Measurements from ENCODE around the gene DCDC2B. TPM values are rescaled to one million over a fixed set of nuclear protein-coding genes. Genes with fewer than 3 reads are reported as not detected.
A peak's percentile ranks its signal among the peaks of the same experiment; 100 is the strongest.

DCDC2B gene
- polyA plus RNA-seq, 1 donor, result 0.54 TPM

GRCh38 chr1:32195531-32195930 is 13.4 kb upstream of the DCDC2B start:
- no peak for DNase-seq
- H3K36me3 ChIP-seq (ENCODE audit: control insufficient read depth, insufficient read depth, low read length), result peaks cover 77% of the 10 kb centered on the region
- no peak overlapping the region for H3K27ac ChIP-seq (ENCODE audit: low read length)
- H3K4me1 ChIP-seq (ENCODE audit: control insufficient read depth, insufficient read depth, low read length), result peaks cover 11% of the 10 kb centered on the region
- no CpG with 5 or more reads among the region's 3 CpGs for WGBS (ENCODE audit: insufficient coverage, low lambda C conversion rate)
- H3K27me3 ChIP-seq (ENCODE audit: control insufficient read depth, insufficient read depth, low read length), result no peaks in the 10 kb centered on the region
- H3K9me3 ChIP-seq (ENCODE audit: control insufficient read depth, low read depth, low read length), result no peaks in the 10 kb centered on the region
- no peak overlapping the region for H3K4me3 ChIP-seq (ENCODE audit: low read length)

- H3K36me3 ChIP-seq (ENCODE audit: control insufficient read depth, insufficient read depth, low read length), result peaks cover 72% of the 10 kb centered on the region
- DNase-seq, result no peak
- H3K27me3 ChIP-seq (ENCODE audit: control insufficient read depth, insufficient read depth, low read length), result no peaks in the 10 kb centered on the region
- H3K27ac ChIP-seq (ENCODE audit: low read length), result no peak overlapping the region
- peaks cover 14% of the 10 kb centered on the region for H3K4me1 ChIP-seq (ENCODE audit: control insufficient read depth, insufficient read depth, low read length)
- no peak overlapping the region for H3K4me3 ChIP-seq (ENCODE audit: low read length)
- H3K9me3 ChIP-seq (ENCODE audit: control insufficient read depth, low read depth, low read length), result peaks cover 2% of the 10 kb centered on the region
Observed at GRCh38 chr1:32195972-32196823, 12.7 kb upstream of the DCDC2B start.

GRCh38 chr1:32197074-32197473 is 11.8 kb upstream of the DCDC2B start:
- WGBS (ENCODE audit: insufficient coverage, low lambda C conversion rate), result no CpG with 5 or more reads among the region's 1 CpG
- H3K4me3 ChIP-seq (ENCODE audit: low read length), result no peak overlapping the region
- H3K27ac ChIP-seq (ENCODE audit: low read length), result no peak overlapping the region
- peak in 1 of 2 donors; percentile 37 for DNase-seq
- no peaks in the 10 kb centered on the region for H3K27me3 ChIP-seq (ENCODE audit: control insufficient read depth, insufficient read depth, low read length)
- H3K4me1 ChIP-seq (ENCODE audit: control insufficient read depth, insufficient read depth, low read length), result peaks cover 22% of the 10 kb centered on the region
- peaks cover 2% of the 10 kb centered on the region for H3K9me3 ChIP-seq (ENCODE audit: control insufficient read depth, low read depth, low read length)
- peaks cover 63% of the 10 kb centered on the region for H3K36me3 ChIP-seq (ENCODE audit: control insufficient read depth, insufficient read depth, low read length)

GRCh38 chr1:32197837-32198236 is 11.1 kb upstream of the DCDC2B start:
- no peak overlapping the region for H3K4me3 ChIP-seq (ENCODE audit: low read length)
- DNase-seq, result no peak
- H3K27ac ChIP-seq (ENCODE audit: low read length), result no peak overlapping the region
- no peaks in the 10 kb centered on the region for H3K27me3 ChIP-seq (ENCODE audit: control insufficient read depth, insufficient read depth, low read length)
- no CpG with 5 or more reads among the region's 6 CpGs for WGBS (ENCODE audit: insufficient coverage, low lambda C conversion rate)
- H3K4me1 ChIP-seq (ENCODE audit: control insufficient read depth, insufficient read depth, low read length), result peaks cover 22% of the 10 kb centered on the region
- peaks cover 56% of the 10 kb centered on the region for H3K36me3 ChIP-seq (ENCODE audit: control insufficient read depth, insufficient read depth, low read length)
- peaks cover 2% of the 10 kb centered on the region for H3K9me3 ChIP-seq (ENCODE audit: control insufficient read depth, low read depth, low read length)

- H3K4me1 ChIP-seq (ENCODE audit: control insufficient read depth, insufficient read depth, low read length), result peaks cover 22% of the 10 kb centered on the region
- peaks cover 50% of the 10 kb centered on the region for H3K36me3 ChIP-seq (ENCODE audit: control insufficient read depth, insufficient read depth, low read length)
- H3K9me3 ChIP-seq (ENCODE audit: control insufficient read depth, low read depth, low read length), result peaks cover 2% of the 10 kb centered on the region
- H3K4me3 ChIP-seq (ENCODE audit: low read length), result no peak overlapping the region
- no peak overlapping the region for H3K27ac ChIP-seq (ENCODE audit: low read length)
- DNase-seq, result no peak
- no CpG with 5 or more reads among the region's 3 CpGs for WGBS (ENCODE audit: insufficient coverage, low lambda C conversion rate)
- no peaks in the 10 kb centered on the region for H3K27me3 ChIP-seq (ENCODE audit: control insufficient read depth, insufficient read depth, low read length)
Observed at GRCh38 chr1:32198237-32199042, 10.4 kb upstream of the DCDC2B start.

GRCh38 chr1:32199043-32199716 is 9.7 kb upstream of the DCDC2B start:
- Histone ChIP-seq H3K4me3 (ENCODE audit: low read length) (no peak overlapping the region), H3K9me3 (ENCODE audit: control insufficient read depth, low read depth, low read length) (peaks cover 2% of the 10 kb centered on the region), H3K4me1 (ENCODE audit: control insufficient read depth, insufficient read depth, low read length) (peaks cover 22% of the 10 kb centered on the region), H3K36me3 (ENCODE audit: control insufficient read depth, insufficient read depth, low read length) (peaks cover 42% of the 10 kb centered on the region), H3K27ac (ENCODE audit: low read length) (no peak overlapping the region), H3K27me3 (ENCODE audit: control insufficient read depth, insufficient read depth, low read length) (no peaks in the 10 kb centered on the region)
- WGBS (ENCODE audit: insufficient coverage, low lambda C conversion rate), result no CpG with 5 or more reads among the region's 4 CpGs
- no peak for DNase-seq

GRCh38 chr1:32199717-32200072 is 9.2 kb upstream of the DCDC2B start:
- peaks cover 37% of the 10 kb centered on the region for H3K36me3 ChIP-seq (ENCODE audit: control insufficient read depth, insufficient read depth, low read length)
- no peaks in the 10 kb centered on the region for H3K27me3 ChIP-seq (ENCODE audit: control insufficient read depth, insufficient read depth, low read length)
- peaks cover 2% of the 10 kb centered on the region for H3K9me3 ChIP-seq (ENCODE audit: control insufficient read depth, low read depth, low read length)
- DNase-seq, result no peak
- peak overlapping the region; percentile 67 for H3K27ac ChIP-seq (ENCODE audit: low read length)
- WGBS (ENCODE audit: insufficient coverage, low lambda C conversion rate), result no CpG with 5 or more reads among the region's 6 CpGs
- peak overlapping the region; percentile 52 for H3K4me3 ChIP-seq (ENCODE audit: low read length)
- peaks cover 22% of the 10 kb centered on the region for H3K4me1 ChIP-seq (ENCODE audit: control insufficient read depth, insufficient read depth, low read length)

GRCh38 chr1:32200226-32201010 is 8.5 kb upstream of the DCDC2B start, which contains the start of gene CCDC28B:
TSS of gene CCDC28B (plus strand) at chr1:32200595. CDS start at chr1:32201936, 1,341 bp downstream.
- DNase-seq, result peak; percentile 43 to 75
- no peaks in the 10 kb centered on the region for H3K27me3 ChIP-seq (ENCODE audit: control insufficient read depth, insufficient read depth, low read length)
- peak within 1 kb of the TSS; percentile 67 for H3K27ac ChIP-seq (ENCODE audit: low read length)
- WGBS (ENCODE audit: insufficient coverage, low lambda C conversion rate), result no CpG with 5 or more reads among the region's 34 CpGs
- H3K4me3 ChIP-seq (ENCODE audit: low read length), result peak within 1 kb of the TSS; percentile 52
- H3K36me3 ChIP-seq (ENCODE audit: control insufficient read depth, insufficient read depth, low read length), result peaks cover 30% of the 10 kb centered on the region
- peaks cover 22% of the 10 kb centered on the region for H3K4me1 ChIP-seq (ENCODE audit: control insufficient read depth, insufficient read depth, low read length)
- H3K9me3 ChIP-seq (ENCODE audit: control insufficient read depth, low read depth, low read length), result peaks cover 2% of the 10 kb centered on the region

GRCh38 chr1:32201011-32201855 is 7.7 kb upstream of the DCDC2B start:
- DNase-seq, result peak; percentile 39 to 64
- Histone ChIP-seq H3K27me3 (ENCODE audit: control insufficient read depth, insufficient read depth, low read length) (no peaks in the 10 kb centered on the region), H3K36me3 (ENCODE audit: control insufficient read depth, insufficient read depth, low read length) (peaks cover 22% of the 10 kb centered on the region), H3K27ac (ENCODE audit: low read length) (peak overlapping the region; percentile 67), H3K4me3 (ENCODE audit: low read length) (peak overlapping the region; percentile 52), H3K4me1 (ENCODE audit: control insufficient read depth, insufficient read depth, low read length) (peaks cover 24% of the 10 kb centered on the region), H3K9me3 (ENCODE audit: control insufficient read depth, low read depth, low read length) (peaks cover 2% of the 10 kb centered on the region)
- WGBS (ENCODE audit: insufficient coverage, low lambda C conversion rate), result no CpG with 5 or more reads among the region's 26 CpGs

All from large intestine (tissue), 3 donors.